Measurements from ENCODE around the gene FLOT2. TPM values are rescaled to one million over a fixed set of nuclear protein-coding genes. Genes with fewer than 3 reads are reported as not detected.

FLOT2 gene
- total RNA-seq, 2 experiments from 2014 or later, result 79.7 to 85.1 TPM

GRCh38 chr17:28885363-28885762, 12.2 kb downstream of the FLOT2 start:
- Mint-ChIP-seq H3K36me3 (ENCODE audit: low read depth) (peaks cover 83% of the 10 kb centered on the region), H3K27ac (peak overlapping the region; percentile 14)
- POLR2A ChIA-PET, result interaction anchor here (1.1 kb wide), 1 partner anchor 14 kb away, joined by 4 read pairs; no protein-coding TSS in a partner anchor

GRCh38 chr17:28883967-28884702, 13.4 kb downstream of the FLOT2 start:
- ChIA-PET CTCF (interaction anchor here (0.7 kb wide), 1 partner anchor 120 kb away, joined by 3 read pairs; no protein-coding TSS in a partner anchor), POLR2A (interaction anchor here (1.1 kb wide), 1 partner anchor 13 kb away, joined by 4 read pairs; no protein-coding TSS in a partner anchor)
- Histone ChIP-seq H3K27ac (ENCODE audit: low read depth in 1 of 2, low read length in 2 of 2) (no peak overlapping the region), H3K4me1 (ENCODE audit: insufficient read depth, low read length) (peaks cover 17% of the 10 kb centered on the region), H3K36me3 (ENCODE audit: insufficient read depth, low read length) (peaks cover 98% of the 10 kb centered on the region), H3K9me3 (ENCODE audit: control insufficient read depth in 1 of 2, insufficient read depth in 1 of 2, low read length in 2 of 2) (no peaks in the 10 kb centered on the region), H3K4me3 (ENCODE audit: low read length) (no peak overlapping the region), H3K27me3 (ENCODE audit: control insufficient read depth in 1 of 2, insufficient read depth in 2 of 2, low read length in 2 of 2) (no peaks in the 10 kb centered on the region)
- Mint-ChIP-seq H3K27ac (peak overlapping the region; percentile 14), H3K4me3 (no peak overlapping the region), H3K9me3 (no peaks in the 10 kb centered on the region), H3K4me1 (ENCODE audit: low read depth) (no peaks in the 10 kb centered on the region), H3K27me3 (no peaks in the 10 kb centered on the region), H3K36me3 (ENCODE audit: low read depth) (peaks cover 90% of the 10 kb centered on the region)
- intact Hi-C loops (cut with DNase I, micrococcal nuclease), result no loop called here
- TF ChIP-seq CTCF (IDR thresholded peaks at IDR 0.05), result no peak
- ATAC-seq (ENCODE audit: poor library complexity), result no peak
- DNase-seq, result no peak

More at GRCh38 chr17:28885363-28885762, 12.2 kb downstream of the FLOT2 start:
- CTCF ChIA-PET, result no interaction called here
- Histone ChIP-seq H3K36me3 (ENCODE audit: insufficient read depth, low read length) (peaks cover 90% of the 10 kb centered on the region), H3K9me3 (ENCODE audit: control insufficient read depth in 1 of 2, insufficient read depth in 1 of 2, low read length in 2 of 2) (no peaks in the 10 kb centered on the region), H3K4me3 (ENCODE audit: low read length) (no peak overlapping the region), H3K4me1 (ENCODE audit: insufficient read depth, low read length) (peaks cover 23% of the 10 kb centered on the region), H3K27ac (ENCODE audit: low read depth in 1 of 2, low read length in 2 of 2) (no peak overlapping the region), H3K27me3 (ENCODE audit: control insufficient read depth in 1 of 2, insufficient read depth in 2 of 2, low read length in 2 of 2) (no peaks in the 10 kb centered on the region)
- Mint-ChIP-seq H3K27me3 (no peaks in the 10 kb centered on the region), H3K4me3 (no peak overlapping the region), H3K4me1 (ENCODE audit: low read depth) (no peaks in the 10 kb centered on the region), H3K9me3 (no peaks in the 10 kb centered on the region)
- TF ChIP-seq CTCF (IDR thresholded peaks at IDR 0.05), result no peak
- intact Hi-C loops (cut with DNase I, micrococcal nuclease), result no loop called here
- no peak for ATAC-seq (ENCODE audit: poor library complexity)
- DNase-seq, result no peak

DNA sequence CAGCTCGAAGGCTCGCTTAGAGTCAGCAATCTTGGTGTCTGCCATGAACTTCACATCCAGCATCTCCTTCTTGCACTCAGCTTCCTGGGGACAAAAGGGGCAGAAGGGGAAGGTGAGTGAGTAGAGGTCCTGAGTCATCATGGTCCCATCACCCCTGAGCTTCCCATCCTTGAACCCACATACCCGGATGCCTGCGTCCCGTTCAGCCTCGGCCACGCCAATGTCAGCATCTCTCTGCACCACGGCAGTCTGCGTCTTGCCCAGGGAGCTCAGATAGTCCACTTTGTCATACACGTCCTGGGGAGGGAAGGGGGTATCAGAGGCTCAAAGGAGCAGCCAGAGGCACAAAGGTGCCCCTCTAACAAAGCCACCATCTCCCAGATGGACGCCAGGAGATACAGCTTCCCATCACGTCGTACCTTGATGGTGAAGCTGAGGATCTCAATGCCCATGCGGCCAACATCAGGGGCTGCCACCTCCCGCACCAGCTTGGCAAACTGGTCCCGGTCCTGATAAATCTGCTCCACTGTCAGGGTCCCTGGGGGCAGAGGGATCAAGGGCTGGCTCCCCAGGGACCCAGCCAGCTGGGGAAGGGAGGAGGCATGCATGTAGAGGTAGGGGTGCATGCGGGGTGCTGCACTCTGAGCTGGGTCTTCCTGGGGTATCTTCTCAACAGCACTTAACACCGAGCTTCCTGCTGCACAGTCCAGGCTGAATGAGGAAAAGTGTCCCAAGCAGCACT, 15.2 kb downstream of the FLOT2 start:
- Histone ChIP-seq H3K4me3 (ENCODE audit: low read length) (no peak overlapping the region), H3K36me3 (ENCODE audit: insufficient read depth, low read length) (peaks cover 94% of the 10 kb centered on the region), H3K27ac (ENCODE audit: low read depth in 1 of 2, low read length in 2 of 2) (no peak overlapping the region), H3K9me3 (ENCODE audit: control insufficient read depth in 1 of 2, insufficient read depth in 1 of 2, low read length in 2 of 2) (no peaks in the 10 kb centered on the region), H3K27me3 (ENCODE audit: control insufficient read depth in 1 of 2, insufficient read depth in 2 of 2, low read length in 2 of 2) (no peaks in the 10 kb centered on the region), H3K4me1 (ENCODE audit: insufficient read depth, low read length) (peaks cover 8% of the 10 kb centered on the region)
- Mint-ChIP-seq H3K36me3 (ENCODE audit: low read depth) (peaks cover 91% of the 10 kb centered on the region), H3K9me3 (no peaks in the 10 kb centered on the region), H3K4me1 (ENCODE audit: low read depth) (no peaks in the 10 kb centered on the region), H3K4me3 (no peak overlapping the region), H3K27ac (no peak overlapping the region), H3K27me3 (no peaks in the 10 kb centered on the region)
- DNase-seq, result no peak
- ChIA-PET CTCF (no interaction called here), POLR2A (interaction anchor here (0.7 to 1.7 kb wide), 2 partner anchors 11 to 13 kb away, joined by 3 to 5 read pairs; no protein-coding TSS in a partner anchor)
- no peak for TF ChIP-seq CTCF (IDR thresholded peaks at IDR 0.05)
- ATAC-seq (ENCODE audit: poor library complexity), result no peak
- intact Hi-C loops (cut with DNase I, micrococcal nuclease), result no loop called here

Measured in CD4-positive, alpha-beta T cell (primary cell).